ENCODE data around the gene EFCAB11.

Gene EFCAB11

GRCh38 chr14:89954070-89955021 is at the start of gene EFCAB11:
Gene EFCAB11 (minus strand): TSS chr14:89954730. CDS start chr14:89954660, 70 bp downstream.
- POLR2A ChIA-PET, result no interaction called here
- CTCF ChIA-PET, result interaction anchor here (1.0 to 14.1 kb wide), 8 partner anchors 9 to 929 kb away, joined by 3 to 164 read pairs (median 5); no protein-coding TSS in a partner anchor
- DNase-seq (ENCODE audit: low read depth, low spot score), result peak; percentile 80

GRCh38 chr14:90003526-90004307 is 49.2 kb upstream of the EFCAB11 start:
- TF ChIP-seq CTCF (IDR thresholded peaks at IDR 0.05; ENCODE audit: insufficient read depth, low read length, missing control alignments), result no peak
- POLR2A ChIA-PET, result no interaction called here
- H3K4me3 ChIP-seq (ENCODE audit: low read depth, low read length), result no peak overlapping the region
- DNase-seq (ENCODE audit: low read depth, low spot score), result no peak
- CTCF ChIA-PET, result interaction anchor here (2.6 kb wide), 1 partner anchor 31 kb away, joined by 9 read pairs; no protein-coding TSS in a partner anchor

More at GRCh38 chr14:89954070-89955021, at the start of gene EFCAB11:
- TF ChIP-seq CTCF (IDR thresholded peaks at IDR 0.05; ENCODE audit: insufficient read depth, low read length, missing control alignments), result no peak
- H3K4me3 ChIP-seq (ENCODE audit: low read depth, low read length), result peak within 1 kb of the TSS; percentile 85

GRCh38 chr14:90000935-90001334 is 46.4 kb upstream of the EFCAB11 start:
- no peak overlapping the region for H3K4me3 ChIP-seq (ENCODE audit: low read depth, low read length)
- ChIA-PET CTCF (interaction anchor here (2.6 kb wide), 1 partner anchor 28 kb away, joined by 9 read pairs; no protein-coding TSS in a partner anchor), POLR2A (no interaction called here)
- no peak for TF ChIP-seq CTCF (IDR thresholded peaks at IDR 0.05; ENCODE audit: insufficient read depth, low read length, missing control alignments)
- DNase-seq (ENCODE audit: low read depth, low spot score), result no peak

GRCh38 chr14:89996963-89997362 is 42.4 kb upstream of the EFCAB11 start:
- no peak overlapping the region for H3K4me3 ChIP-seq (ENCODE audit: low read depth, low read length)
- no peak for TF ChIP-seq CTCF (IDR thresholded peaks at IDR 0.05; ENCODE audit: insufficient read depth, low read length, missing control alignments)
- DNase-seq (ENCODE audit: low read depth, low spot score), result no peak
- ChIA-PET POLR2A (no interaction called here), CTCF (interaction anchor here (2.3 kb wide), 1 partner anchor 24 kb away, joined by 12 read pairs; no protein-coding TSS in a partner anchor)

- ChIA-PET CTCF (interaction anchor here (0.7 to 1.2 kb wide), 5 partner anchors 11 to 243 kb away, joined by 3 read pairs; no protein-coding TSS in a partner anchor), POLR2A (no interaction called here)
- TF ChIP-seq CTCF (IDR thresholded peaks at IDR 0.05; ENCODE audit: insufficient read depth, low read length, missing control alignments), result no peak
- DNase-seq (ENCODE audit: low read depth, low spot score), result no peak
- H3K4me3 ChIP-seq (ENCODE audit: low read depth, low read length), result no peak overlapping the region
Observed at GRCh38 chr14:89992273-89992672, 37.7 kb upstream of the EFCAB11 start.
